GM19468 (cell line): ENCODE measurements around the gene AUH.

ENCODE experiments used
- ATAC-seq: cut with Tn5 transposase; IDR thresholded peaks from one replicate; pipeline ENCODE4 v1.9.1; 2021; ENCODE audit warnings: mild to moderate bottlenecking, moderate library complexity, moderate number of reproducible peaks; ENCODE audit not compliant: unreplicated experiment; ENCODE audit errors: extremely low read depth

The AUH gene

DNA sequence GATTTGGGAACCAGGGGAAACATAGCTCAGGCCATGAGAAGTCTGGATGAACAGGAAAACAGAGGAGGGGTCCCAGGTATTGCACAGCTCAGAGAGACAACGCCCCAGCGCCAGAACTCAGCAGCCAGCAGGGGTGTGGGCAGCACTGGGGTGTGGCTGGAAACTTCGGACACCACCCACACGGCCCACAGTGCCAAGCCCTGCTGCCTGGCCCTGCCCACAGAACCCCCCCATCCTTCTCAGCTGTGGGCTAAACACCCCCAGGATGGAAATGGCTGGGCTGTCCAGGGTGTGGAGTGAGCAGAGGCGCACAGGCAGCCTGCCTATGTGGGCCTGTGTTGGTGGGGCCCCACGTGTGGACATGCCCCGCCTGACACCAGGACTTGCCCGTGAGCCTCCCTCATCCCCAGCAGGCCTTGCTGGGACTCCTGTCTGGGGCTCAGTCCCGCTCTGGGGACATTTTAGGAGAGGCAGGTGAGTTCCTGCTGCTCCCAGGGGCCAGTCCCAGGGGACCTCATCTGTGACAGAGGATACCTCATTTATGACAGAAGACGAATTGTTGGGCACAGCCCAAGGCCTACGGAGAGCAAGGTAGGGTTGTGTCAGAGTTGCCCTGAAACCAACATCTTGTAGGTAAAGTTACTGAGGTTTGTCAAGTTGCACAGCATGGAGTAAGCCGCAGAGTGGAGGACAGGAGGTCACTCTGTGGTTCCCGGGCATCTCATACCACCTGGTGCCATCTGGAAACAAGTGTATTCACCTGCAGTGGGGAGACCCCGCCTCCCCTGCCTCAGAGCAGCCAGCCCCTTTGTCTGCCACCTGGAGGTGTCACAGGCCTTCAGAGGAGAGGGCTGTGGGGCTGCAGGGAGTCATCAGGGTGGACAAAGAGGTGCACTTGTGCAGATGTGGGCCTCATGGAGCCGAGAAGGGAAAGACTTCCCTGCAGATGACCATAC lies 183.2 kb downstream of the AUH start:
- no peak for ATAC-seq

GRCh38 chr9:91177661-91178280 lies 183.9 kb downstream of the AUH start:
- no peak for ATAC-seq

GRCh38 chr9:91177081-91177480 lies 184.6 kb downstream of the AUH start:
- ATAC-seq = no peak

DNA sequence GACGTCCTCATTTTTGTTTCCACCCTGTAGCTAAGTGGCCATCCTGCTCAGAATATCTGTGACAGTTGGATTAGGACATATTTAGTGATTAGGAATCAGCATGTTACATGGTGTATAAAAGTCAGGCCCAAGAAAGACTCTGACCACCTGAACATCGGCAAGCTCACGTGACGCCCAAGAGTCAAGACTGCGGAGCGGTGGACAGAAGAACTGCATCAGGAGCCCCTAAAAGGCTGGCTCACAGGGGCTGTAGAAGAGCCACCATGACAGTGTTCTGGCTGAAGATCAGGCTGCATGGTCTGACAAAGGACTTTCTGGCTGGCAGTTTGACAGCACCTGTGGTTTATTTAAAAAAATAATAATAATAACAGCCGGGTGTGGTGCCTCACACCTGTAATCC lies 185.3 kb downstream of the AUH start:
- no peak for ATAC-seq

GRCh38 chr9:91174772-91175171 lies 186.9 kb downstream of the AUH start:
- no peak for ATAC-seq

DNA sequence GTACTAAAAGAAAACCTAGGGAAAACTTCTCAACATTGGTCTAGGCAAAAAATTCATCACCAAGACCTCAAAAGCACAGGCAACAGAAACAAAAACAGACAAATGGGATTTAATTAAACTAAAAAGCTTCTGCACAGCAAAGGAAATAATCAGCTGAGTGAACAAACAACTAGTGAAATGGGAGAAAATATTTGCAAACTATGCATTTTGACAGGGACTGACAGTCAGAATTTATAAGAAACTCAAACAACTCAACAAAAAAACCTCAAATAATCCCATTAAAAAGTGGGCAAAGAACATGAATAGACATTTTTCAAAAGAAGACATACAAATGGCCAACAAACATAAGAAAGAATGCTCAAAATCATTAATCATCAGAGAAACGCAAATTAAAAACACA lies 189.4 kb downstream of the AUH start:
- ATAC-seq = no peak

DNA sequence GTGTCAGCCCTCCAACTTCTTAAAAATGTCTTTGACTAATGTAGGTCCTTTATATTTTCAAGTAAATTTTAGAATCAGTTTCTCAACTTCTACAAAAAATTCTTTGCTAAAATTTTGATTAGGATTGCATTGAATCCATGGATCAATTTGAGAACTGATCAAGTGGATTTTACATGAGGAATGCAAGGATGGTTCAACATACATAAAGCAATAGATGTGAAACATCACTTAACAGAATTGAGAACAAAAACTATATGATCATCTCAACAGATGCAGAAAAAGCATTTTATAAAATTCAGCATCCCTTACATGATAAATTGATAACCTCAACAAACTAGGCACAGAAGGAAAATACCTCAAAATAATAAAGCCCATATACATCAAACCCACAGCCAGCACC lies 190.8 kb downstream of the AUH start:
- no peak for ATAC-seq

DNA sequence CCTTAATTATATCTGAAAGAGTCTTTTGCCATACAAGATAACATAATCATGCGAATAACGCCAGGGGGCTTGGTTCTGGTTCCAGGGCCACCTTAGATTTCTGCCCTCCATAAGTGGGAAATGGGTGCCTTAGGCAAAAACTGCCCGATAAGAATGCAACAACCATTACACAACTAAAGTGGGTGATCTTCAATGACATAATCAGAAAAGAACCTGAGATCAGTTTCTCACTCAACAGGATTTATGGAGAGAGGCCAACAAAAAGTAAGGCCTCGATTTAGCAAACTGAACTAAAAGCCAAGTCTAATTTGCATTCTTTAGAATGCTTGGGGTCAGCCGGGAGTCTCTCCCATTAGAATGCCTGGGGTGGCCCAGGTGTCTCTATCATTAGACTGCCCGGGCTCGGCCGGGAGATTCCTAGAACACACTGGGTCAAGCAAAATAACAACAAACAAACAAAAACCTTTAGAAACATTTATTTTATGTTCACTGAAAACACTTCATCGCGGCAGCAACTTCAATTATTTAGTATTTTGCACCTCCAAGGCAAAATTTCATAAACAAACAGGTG lies 194.8 kb downstream of the AUH start:
- ATAC-seq = no peak

GRCh38 chr9:91164724-91165520 lies 196.8 kb downstream of the AUH start:
- no peak for ATAC-seq
